Measurements from ENCODE around the gene SIAH2.

DNA sequence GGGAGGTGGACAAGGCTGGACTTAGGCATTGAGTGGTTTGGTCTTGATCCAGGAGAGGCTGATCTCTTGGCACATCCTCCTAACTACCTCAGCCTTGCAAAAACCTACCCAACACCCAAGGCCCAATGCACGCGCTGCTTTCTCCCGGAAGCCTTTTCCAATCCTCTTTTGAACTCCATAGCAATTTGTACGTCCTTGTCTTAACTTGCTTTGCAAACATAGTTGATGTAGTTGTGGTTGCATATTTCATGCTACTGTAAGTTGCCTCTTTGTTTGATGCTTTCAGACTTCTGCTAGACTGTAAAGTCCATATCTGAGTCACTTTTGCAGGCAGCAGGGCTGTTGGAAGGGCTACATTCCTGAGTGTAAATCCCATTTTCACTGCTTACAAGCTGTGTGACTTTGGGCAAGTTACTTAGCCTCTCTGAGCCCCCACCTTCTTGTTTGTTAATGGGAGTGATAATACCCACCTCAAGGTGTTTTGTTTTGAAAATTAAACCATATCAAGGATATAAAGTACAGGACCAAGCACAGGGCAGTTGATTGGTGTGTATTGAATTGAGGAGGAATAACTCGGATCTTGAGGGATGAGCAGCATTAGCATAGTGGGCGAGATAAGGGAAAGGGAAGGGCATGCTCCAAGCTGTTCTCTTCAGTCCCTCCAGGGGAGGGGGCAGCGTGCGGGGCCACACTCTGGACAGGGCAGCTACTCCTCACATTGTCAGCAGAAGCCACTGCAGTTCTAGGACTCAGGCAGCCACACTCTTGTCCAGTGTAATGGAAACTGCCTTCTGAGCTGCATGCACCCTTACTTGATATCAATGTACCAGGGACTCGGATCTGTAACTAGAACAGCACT is 28.8 kb downstream of the SIAH2 start:
- TF ChIP-seq, protein P1, sequence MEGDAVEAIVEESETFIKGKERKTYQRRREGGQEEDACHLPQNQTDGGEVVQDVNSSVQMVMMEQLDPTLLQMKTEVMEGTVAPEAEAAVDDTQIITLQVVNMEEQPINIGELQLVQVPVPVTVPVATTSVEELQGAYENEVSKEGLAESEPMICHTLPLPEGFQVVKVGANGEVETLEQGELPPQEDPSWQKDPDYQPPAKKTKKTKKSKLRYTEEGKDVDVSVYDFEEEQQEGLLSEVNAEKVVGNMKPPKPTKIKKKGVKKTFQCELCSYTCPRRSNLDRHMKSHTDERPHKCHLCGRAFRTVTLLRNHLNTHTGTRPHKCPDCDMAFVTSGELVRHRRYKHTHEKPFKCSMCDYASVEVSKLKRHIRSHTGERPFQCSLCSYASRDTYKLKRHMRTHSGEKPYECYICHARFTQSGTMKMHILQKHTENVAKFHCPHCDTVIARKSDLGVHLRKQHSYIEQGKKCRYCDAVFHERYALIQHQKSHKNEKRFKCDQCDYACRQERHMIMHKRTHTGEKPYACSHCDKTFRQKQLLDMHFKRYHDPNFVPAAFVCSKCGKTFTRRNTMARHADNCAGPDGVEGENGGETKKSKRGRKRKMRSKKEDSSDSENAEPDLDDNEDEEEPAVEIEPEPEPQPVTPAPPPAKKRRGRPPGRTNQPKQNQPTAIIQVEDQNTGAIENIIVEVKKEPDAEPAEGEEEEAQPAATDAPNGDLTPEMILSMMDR (IDR thresholded peaks at IDR 0.05): no peak
- TF ChIP-seq POLR2A (IDR thresholded peaks at IDR 0.05): no peak

Data from thyroid gland (tissue), 4 donors.